ENCODE measurements around the gene ZNF618.

DNA sequence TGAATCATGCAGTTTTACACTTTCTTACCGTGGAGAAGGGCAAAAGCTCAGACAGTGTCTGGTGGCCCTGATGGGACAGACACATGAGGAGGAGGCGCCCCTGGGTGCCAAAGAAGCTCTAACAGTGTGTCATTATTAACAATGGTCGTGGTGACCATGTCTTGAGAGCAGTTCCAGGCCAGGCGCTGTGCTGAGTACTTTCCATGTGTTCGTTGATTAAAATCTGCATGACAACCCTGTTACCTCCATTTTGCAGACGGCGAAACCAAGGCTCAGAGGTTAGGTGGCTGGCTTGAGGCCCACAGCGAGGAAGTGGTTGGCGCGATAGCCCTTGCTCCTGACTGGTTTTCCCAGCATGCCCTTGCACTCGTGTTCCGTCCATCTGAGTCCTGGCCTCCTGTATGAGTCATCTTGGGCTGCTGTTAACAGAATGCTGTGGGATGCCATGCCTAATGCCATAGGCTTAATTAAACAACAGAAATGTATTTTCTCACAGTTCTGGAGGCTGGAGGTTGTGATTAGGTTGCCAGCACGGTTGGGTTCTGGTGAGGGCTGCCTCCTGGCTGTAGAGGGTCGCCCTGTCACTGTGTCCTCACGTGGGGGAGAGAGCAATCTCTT, 110.0 kb downstream of the ZNF618 start:
- TF ChIP-seq POLR2A (IDR thresholded peaks at IDR 0.05) (no peak), EP300 (IDR thresholded peaks at IDR 0.05) (no peak)
- TF ChIP-seq, protein P1, sequence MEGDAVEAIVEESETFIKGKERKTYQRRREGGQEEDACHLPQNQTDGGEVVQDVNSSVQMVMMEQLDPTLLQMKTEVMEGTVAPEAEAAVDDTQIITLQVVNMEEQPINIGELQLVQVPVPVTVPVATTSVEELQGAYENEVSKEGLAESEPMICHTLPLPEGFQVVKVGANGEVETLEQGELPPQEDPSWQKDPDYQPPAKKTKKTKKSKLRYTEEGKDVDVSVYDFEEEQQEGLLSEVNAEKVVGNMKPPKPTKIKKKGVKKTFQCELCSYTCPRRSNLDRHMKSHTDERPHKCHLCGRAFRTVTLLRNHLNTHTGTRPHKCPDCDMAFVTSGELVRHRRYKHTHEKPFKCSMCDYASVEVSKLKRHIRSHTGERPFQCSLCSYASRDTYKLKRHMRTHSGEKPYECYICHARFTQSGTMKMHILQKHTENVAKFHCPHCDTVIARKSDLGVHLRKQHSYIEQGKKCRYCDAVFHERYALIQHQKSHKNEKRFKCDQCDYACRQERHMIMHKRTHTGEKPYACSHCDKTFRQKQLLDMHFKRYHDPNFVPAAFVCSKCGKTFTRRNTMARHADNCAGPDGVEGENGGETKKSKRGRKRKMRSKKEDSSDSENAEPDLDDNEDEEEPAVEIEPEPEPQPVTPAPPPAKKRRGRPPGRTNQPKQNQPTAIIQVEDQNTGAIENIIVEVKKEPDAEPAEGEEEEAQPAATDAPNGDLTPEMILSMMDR (IDR thresholded peaks at IDR 0.05): no peak
